ENCODE data around the gene AIM2. TPM values are rescaled to one million over a fixed set of nuclear protein-coding genes. Genes with fewer than 3 reads are reported as not detected.

The AIM2 gene
- total RNA-seq (2022; extraction: Qiagen RNA extraction; ENCODE audit: low read depth): not detected in 5 replicates

DNA sequence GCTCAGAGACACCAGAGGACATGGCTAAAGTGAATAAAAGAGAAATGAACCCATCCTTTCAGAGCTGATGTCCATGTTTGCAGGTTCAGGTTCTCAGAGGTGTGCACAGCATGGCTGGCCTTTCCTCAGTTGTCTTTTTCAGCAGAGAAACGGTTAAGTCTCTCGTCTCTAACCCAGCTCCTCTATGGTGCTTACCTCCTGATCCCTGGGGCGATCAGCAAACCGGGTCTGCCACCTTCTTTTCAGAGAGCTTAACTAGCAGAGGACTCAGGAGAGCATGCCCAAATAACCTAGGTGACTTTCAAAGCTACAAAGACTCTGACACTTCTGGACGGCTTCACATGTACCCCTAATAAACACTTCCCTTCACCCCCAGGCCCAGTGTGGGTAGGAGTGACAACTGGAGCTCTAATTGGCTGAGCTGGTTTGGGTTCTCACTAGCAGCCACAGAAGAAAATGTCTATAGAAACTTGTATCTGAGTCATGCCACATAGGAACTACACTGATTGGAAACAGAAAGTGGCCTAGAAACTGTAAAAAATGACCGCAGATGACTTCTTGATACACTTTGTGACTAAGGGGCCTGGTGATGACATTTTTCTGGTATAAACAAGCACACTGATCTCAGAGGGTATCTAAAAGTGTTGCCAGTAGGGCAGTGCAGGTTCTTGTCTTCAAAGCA is at the start of gene AIM2:
AIM2 (minus strand) TSS at position 329 of the 682 bp plus-strand sequence. CDS start 3,267 bp downstream, outside the sequence.

Other genes starting within 250 kb of the AIM2 start
- gene MNDA, start 245.4 kb downstream of the AIM2 start, total RNA-seq (2022; extraction: Qiagen RNA extraction; ENCODE audit: low read depth): not detected in 5 replicates
- not detected in 5 replicates for gene PYHIN1, start 145.2 kb downstream of the AIM2 start, total RNA-seq (2022; extraction: Qiagen RNA extraction; ENCODE audit: low read depth)
- gene IFI16, start 66.9 kb downstream of the AIM2 start, total RNA-seq (2022; extraction: Qiagen RNA extraction; ENCODE audit: low read depth): 3.6 to 5.9 TPM (median 4.1 TPM) in 5 replicates
- 0.09 to 0.19 TPM (median 0.12 TPM) in 4 of 5 replicates, not detected in the other for gene CADM3, start 94.8 kb upstream of the AIM2 start, total RNA-seq (2022; extraction: Qiagen RNA extraction; ENCODE audit: low read depth)
- not detected in 5 replicates for gene ACKR1, start 128.1 kb upstream of the AIM2 start, total RNA-seq (2022; extraction: Qiagen RNA extraction; ENCODE audit: low read depth)
- gene FCER1A, start 225.6 kb upstream of the AIM2 start, total RNA-seq (2022; extraction: Qiagen RNA extraction; ENCODE audit: low read depth): not detected in 5 replicates